HG02763 (cell line): ENCODE data around the gene TTC16.

Source experiments
- ATAC-seq: cut with Tn5 transposase; IDR thresholded peaks from one replicate; pipeline ENCODE4 v1.9.1; 2021; ENCODE audit warnings: mild to moderate bottlenecking, moderate library complexity; ENCODE audit not compliant: unreplicated experiment

The TTC16 gene, protein sequence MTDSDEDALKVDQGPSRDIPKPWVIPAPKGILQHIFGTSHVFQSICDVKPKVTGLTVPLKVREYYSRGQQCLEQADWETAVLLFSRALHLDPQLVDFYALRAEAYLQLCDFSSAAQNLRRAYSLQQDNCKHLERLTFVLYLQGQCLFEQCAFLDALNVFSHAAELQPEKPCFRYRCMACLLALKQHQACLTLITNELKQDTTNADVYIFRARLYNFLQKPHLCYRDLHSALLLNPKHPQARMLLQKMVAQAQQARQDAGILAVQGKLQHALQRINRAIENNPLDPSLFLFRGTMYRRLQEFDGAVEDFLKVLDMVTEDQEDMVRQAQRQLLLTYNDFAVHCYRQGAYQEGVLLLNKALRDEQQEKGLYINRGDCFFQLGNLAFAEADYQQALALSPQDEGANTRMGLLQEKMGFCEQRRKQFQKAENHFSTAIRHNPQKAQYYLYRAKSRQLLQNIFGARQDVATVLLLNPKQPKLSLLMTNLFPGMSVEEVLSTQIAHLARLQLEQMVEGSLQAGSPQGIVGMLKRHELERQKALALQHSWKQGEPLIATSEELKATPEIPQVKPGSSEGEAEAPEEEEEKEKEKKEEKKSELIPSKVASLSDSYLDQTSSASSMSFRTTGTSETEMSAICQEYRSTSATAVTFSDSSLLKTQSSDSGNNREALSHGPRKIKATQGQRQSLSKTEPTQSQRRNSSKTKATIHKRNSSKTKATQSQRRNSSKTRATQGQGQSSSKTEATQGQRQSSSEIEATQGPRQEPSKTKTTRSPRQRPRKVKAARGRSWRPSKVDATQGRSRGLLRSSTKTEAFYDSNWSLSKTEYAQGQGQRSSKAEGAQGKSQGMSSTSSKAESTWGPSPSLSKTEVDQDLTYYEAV

GRCh38 chr9:127715470-127716337, at the start of gene TTC16, which contains the start of gene PTRH1:
TTC16 (plus strand) TSS chr9:127716079; CDS start chr9:127716146, 67 bp downstream.
PTRH1 (minus strand) TSS chr9:127715663; CDS start chr9:127715639, 24 bp downstream.
- ATAC-seq = peak; percentile 90

GRCh38 chr9:127667127-127667844, 48.6 kb upstream of the TTC16 start:
- ATAC-seq = no peak

GRCh38 chr9:127667906-127668305, 48.0 kb upstream of the TTC16 start:
- no peak for ATAC-seq

DNA sequence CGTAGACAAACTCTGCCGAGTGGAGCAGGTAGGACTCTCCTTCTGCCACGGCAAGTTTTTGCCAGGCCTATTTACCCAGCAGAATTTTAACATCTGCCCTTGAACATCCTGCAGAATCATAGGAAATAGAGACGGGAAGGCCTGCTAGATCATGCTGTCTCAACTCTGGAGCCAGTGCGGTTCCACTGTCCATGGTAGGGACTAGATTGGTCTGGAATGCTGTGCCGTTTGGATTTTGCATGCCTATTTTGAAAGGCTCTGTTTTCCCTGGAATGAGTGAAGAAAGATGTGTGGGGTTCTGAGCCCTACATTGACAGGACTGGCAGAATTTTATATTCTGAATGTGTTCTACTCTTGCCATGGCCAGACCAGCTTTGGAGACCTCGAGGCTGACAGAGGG, 42.6 kb upstream of the TTC16 start:
- no peak for ATAC-seq

DNA sequence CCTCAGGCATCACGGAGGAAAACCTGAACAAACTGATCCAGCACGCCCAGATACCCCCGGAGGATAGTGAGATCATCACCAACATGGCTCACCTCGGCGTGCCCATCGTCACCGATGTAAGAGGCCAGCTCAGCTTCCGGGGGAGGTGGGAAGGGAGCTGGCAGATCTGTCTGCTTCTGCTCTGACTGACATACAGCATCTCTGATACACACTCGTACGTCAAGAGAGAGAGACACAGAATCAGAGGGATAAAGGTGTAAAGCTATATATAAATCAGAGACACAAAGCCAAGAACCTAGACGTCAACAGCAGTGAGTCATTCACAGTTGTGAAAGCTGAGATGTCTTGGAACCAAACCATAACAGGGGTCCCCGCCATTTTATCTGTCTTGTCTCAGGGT, 39.2 kb upstream of the TTC16 start:
- no peak for ATAC-seq

DNA sequence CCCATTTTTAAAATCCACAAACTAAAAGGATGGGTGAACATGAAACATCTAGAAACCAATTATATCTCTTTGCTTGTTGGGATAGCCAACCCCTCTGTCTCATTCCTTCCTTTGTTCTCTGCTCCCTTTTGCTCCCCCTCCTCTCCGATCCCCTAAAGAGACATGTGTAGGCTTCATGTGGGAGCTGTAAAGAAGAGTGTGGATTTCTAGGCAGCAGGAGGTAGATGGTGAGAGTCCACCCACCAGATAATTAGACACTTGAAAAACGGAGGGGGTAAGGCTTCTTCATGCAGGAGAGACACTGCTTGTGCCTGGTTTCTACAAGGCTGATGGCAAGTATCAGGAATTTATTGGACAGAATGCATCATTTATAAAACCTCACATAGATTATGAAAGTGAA, 36.4 kb upstream of the TTC16 start:
- no peak for ATAC-seq

DNA sequence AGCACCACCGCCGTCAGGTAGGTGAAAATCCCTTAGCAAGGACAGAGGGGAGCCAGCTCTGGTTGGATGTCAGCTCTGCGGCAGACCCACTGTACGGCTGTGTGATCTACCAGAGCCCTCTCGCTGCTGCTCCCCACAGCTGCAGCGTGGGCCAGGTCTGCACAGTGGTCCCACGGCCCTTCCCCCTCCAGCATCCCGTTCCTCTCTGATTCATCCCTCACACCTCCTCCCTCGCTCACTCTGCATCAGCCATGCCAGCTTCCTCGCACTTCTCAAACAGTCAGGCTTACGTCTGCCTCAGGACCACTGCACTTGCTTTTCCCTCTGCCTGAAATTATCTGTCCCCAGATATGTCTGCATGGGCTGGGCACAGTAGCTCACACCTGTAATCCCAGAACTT, 35.7 kb upstream of the TTC16 start:
- no peak for ATAC-seq

DNA sequence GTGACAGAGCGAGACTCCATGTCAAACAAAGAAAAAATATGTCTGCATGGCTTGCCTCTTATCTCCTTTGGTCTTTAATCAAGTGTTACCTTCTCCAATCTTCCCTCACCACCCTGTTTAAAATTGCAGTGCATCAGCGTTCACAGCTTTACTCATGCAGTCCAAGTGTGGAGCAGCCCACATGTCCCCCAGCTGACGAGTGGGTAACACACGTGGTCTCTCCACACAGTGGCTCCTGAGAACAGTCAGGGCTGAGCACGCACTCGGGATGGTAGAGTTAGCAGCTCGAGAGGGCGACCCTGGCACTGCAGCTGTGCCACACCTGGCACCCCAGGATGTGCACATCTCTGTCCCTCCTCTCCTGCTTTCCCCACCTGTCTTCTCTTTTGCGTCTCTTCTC, 35.0 kb upstream of the TTC16 start:
- ATAC-seq = no peak

DNA sequence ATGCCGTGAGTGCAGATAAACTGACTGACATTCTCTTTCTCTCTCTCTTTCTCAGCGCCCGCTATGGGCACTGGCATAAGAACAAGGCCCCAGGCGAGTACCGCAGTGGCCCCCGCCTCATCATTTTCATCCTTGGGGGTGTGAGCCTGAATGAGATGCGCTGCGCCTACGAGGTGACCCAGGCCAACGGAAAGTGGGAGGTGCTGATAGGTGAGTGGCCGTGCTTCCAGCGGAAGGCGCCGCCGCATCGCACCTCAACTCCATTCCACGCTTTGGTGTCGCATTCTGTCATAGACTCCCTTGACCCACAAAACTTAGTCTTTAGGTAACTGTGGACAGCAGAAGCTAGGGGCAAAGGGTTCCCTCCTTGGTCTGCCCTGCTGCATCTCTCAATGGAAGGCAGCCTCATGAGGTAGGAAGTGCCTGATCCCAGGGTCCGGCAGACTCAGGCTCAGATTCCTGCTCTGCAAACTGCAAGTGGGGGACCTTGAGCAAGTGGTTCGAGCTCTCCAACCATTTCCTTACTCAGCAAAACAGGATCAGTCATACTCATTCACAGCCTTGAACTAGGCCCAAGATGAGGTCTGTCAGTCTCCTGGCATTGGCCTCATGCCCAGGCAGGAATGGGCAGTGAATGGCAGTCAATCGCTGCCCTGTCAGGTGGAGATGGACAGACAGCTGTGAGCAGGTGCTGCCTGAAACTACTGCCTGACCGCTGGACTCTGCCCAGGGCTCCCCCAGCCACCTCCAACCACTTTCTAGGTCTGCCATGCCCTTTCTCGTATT, 33.3 kb upstream of the TTC16 start:
- no peak for ATAC-seq

DNA sequence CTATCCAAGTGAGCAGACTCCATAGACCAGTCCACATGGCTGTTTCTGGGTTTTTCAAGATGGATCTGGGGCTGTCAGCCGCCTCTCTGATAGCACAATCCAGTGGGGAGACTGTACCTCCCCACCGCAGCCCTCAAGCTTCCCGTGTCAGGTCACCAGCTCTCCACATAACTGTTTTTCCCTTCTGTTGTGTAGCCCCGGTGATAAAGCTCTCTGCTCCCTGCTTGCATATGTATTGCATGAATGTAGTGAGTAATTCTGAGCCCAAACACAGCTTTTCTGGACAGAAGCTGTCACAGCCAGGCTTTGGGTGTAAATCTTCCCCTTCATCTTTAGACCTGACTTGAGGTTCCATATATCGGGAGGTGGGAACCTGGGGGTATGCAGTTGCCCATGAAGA, 32.2 kb upstream of the TTC16 start:
- no peak for ATAC-seq

DNA sequence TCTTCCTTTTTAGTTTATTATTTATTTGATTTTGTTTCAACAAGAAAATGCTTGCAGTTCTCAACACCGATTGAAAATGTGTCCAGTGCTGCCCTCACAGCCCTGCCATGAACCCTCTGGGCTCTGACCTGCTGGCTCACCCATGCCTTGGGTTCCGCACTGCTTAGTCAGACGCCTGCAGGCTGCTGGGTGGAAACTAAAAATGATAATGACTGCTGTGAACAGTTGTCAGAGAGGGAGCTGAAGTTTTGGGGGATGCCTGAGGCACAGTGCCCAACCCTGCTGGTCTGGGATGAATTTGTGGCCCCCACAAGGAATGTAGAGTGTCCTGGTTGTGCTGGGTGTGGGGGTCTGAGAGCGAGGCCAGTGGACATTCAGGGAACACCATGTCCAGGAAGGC, 31.3 kb upstream of the TTC16 start:
- ATAC-seq = no peak

- no peak for ATAC-seq
Observed at GRCh38 chr9:127686461-127687393, 29.2 kb upstream of the TTC16 start.

- ATAC-seq = no peak
Observed at GRCh38 chr9:127689329-127690000, 26.4 kb upstream of the TTC16 start.

- no peak for ATAC-seq
Observed at GRCh38 chr9:127690735-127691134, 25.1 kb upstream of the TTC16 start.

GRCh38 chr9:127692071-127692470, 23.8 kb upstream of the TTC16 start:
- ATAC-seq = no peak

GRCh38 chr9:127693143-127693542, 22.7 kb upstream of the TTC16 start:
- ATAC-seq = no peak

GRCh38 chr9:127693697-127694096, 22.2 kb upstream of the TTC16 start:
- ATAC-seq = no peak
